ENCODE data around the gene PIK3CD. TPM values are rescaled to one million over a fixed set of nuclear protein-coding genes. Genes with fewer than 3 reads are reported as not detected.
A peak's percentile ranks its signal among the peaks of the same experiment; 100 is the strongest.

Gene PIK3CD
- total and polyA plus RNA-seq, 11 donors, result 1.9 to 18.8 (median 4.0) TPM

- peak overlapping the region in 2 of 12 donors; percentile 49 to 61 for H3K27ac ChIP-seq
- no peak overlapping the region for H3K4me3 ChIP-seq
- H3K27me3 ChIP-seq, result no peaks in the 10 kb centered on the region
- DNase-seq, result peak in 1 of 5 donors; percentile 45
- intact Hi-C loops (cut with DNase I), result no loop called here
- WGBS, 4 donors, result 76 to 87% (median 82%) methylated on average over 21 of the region's 21 CpGs
- no peaks in the 10 kb centered on the region for H3K9me3 ChIP-seq
- no peak for ATAC-seq
- H3K36me3 ChIP-seq, result peaks cover 0 to 66% (median 48%) of the 10 kb centered on the region in 9 donors
- H3K4me1 ChIP-seq, result peaks cover 0 to 25% (median 0%) of the 10 kb centered on the region in 12 donors
- TF ChIP-seq POLR2A (IDR thresholded peaks at IDR 0.05) (no peak), CTCF (IDR thresholded peaks at IDR 0.05) (no peak)
Observed at GRCh38 chr1:9606458-9606857, 45.1 kb upstream of the PIK3CD start.

- Histone ChIP-seq H3K9me3 (no peaks in the 10 kb centered on the region), H3K27ac (peak overlapping the region in 3 of 12 donors; percentile 19 to 61 (median 49)), H3K36me3 (peaks cover 0 to 66% (median 48%) of the 10 kb centered on the region in 9 donors), H3K4me1 (peaks cover 0 to 25% (median 0%) of the 10 kb centered on the region in 12 donors), H3K27me3 (no peaks in the 10 kb centered on the region), H3K4me3 (no peak overlapping the region)
- TF ChIP-seq POLR2A (IDR thresholded peaks at IDR 0.05), result no peak
- TF ChIP-seq CTCF (IDR thresholded peaks at IDR 0.05), result no peak
- 43 to 58% (median 51%) methylated on average over 10 of the region's 10 CpGs for WGBS, 4 donors
- ATAC-seq (peak; percentile 68 to 72 (median 70)), DNase-seq (peak in 2 of 5 donors; percentile 64 to 71)
- intact Hi-C loops (cut with DNase I), result no loop called here
Observed at GRCh38 chr1:9606948-9607347, 44.6 kb upstream of the PIK3CD start.

GRCh38 chr1:9607352-9607751 is 44.2 kb upstream of the PIK3CD start:
- Histone ChIP-seq H3K4me1 (peaks cover 0 to 25% (median 0%) of the 10 kb centered on the region in 12 donors), H3K4me3 (no peak overlapping the region), H3K27me3 (no peaks in the 10 kb centered on the region), H3K27ac (peak overlapping the region in 2 of 12 donors; percentile 49 to 61), H3K36me3 (peaks cover 0 to 66% (median 46%) of the 10 kb centered on the region in 9 donors), H3K9me3 (no peaks in the 10 kb centered on the region)
- TF ChIP-seq CTCF (IDR thresholded peaks at IDR 0.05) (no peak), POLR2A (IDR thresholded peaks at IDR 0.05) (no peak)
- DNase-seq (no peak), ATAC-seq (no peak)
- WGBS, 4 donors, result 85 to 87% (median 86%) methylated on average over 19 of the region's 19 CpGs
- intact Hi-C loops (cut with DNase I), result no loop called here

GRCh38 chr1:9609998-9610397 is 41.5 kb upstream of the PIK3CD start:
- no peak overlapping the region for H3K4me3 ChIP-seq
- H3K4me1 ChIP-seq, result peaks cover 0 to 25% (median 0%) of the 10 kb centered on the region in 12 donors
- H3K9me3 ChIP-seq, result no peaks in the 10 kb centered on the region
- no peak for TF ChIP-seq POLR2A (IDR thresholded peaks at IDR 0.05)
- TF ChIP-seq CTCF (IDR thresholded peaks at IDR 0.05), result no peak
- no peak overlapping the region for H3K27ac ChIP-seq
- WGBS, 4 donors, result 56 to 76% (median 62%) methylated on average over 5 of the region's 5 CpGs
- DNase-seq (peak in 2 of 5 donors; percentile 76 to 78), ATAC-seq (peak in 3 of 4 donors; percentile 65 to 69 (median 65))
- H3K36me3 ChIP-seq, result peaks cover 0 to 60% (median 47%) of the 10 kb centered on the region in 9 donors
- H3K27me3 ChIP-seq, result no peaks in the 10 kb centered on the region
- intact Hi-C loops (cut with DNase I), result no loop called here
